Neural cell (in vitro differentiated cells): ENCODE measurements around the gene CITED1. TPM values are rescaled to one million over a fixed set of nuclear protein-coding genes. Genes with fewer than 3 reads are reported as not detected.

Experiments used
- H2AFZ ChIP-seq: fragments of 200-600, 300-800 bp; sonication (generic), shearing (Covaris generic); 2 replicates; pipeline ENCODE4 v1.6.0; 2014; ENCODE audit warnings: low read depth, mild to moderate bottlenecking, antibody characterized with exemption, low read length, moderate library complexity
- H3F3A ChIP-seq: fragments of 200-600 bp; shearing (Covaris generic); 2 replicates; pipeline ENCODE4 v1.6.1; 2016; ENCODE audit warnings: mild to moderate bottlenecking, moderate library complexity, mixed read lengths, antibody characterized with exemption, low read length; ENCODE audit not compliant: insufficient read depth, poor library complexity, severe bottlenecking
- H3K27ac ChIP-seq: fragments of 200-600, 300-800 bp; sonication (generic), shearing (Covaris generic); 2 replicates; pipeline ENCODE4 v1.5.1; 2014; ENCODE audit warnings: mild to moderate bottlenecking, low read length, moderate library complexity
- H3K27me3 ChIP-seq: fragments of 300-800, 200-600 bp; sonication (generic), shearing (Covaris generic); 2 replicates; pipeline ENCODE4 v1.6.0; 2014; ENCODE audit warnings: mild to moderate bottlenecking, low read depth, low read length, moderate library complexity; ENCODE audit not compliant: insufficient read depth
- H3K36me3 ChIP-seq: fragments of 300-800, 200-600 bp; sonication (generic), shearing (Covaris generic); 2 replicates; pipeline ENCODE4 v1.5.1; 2014; ENCODE audit warnings: mild to moderate bottlenecking, antibody characterized with exemption, low read length, moderate library complexity; ENCODE audit not compliant: insufficient read depth
- H3K4me2 ChIP-seq: fragments of 300-800, 200-600 bp; sonication (generic), shearing (Covaris generic); 2 replicates; pipeline ENCODE4 v1.6.0; 2014; ENCODE audit warnings: mild to moderate bottlenecking, low read length
- H3K4me3 ChIP-seq: fragments of 300-800, 200-600 bp; sonication (generic), shearing (Covaris generic); 2 replicates; pipeline ENCODE4 v1.5.1; 2014; ENCODE audit warnings: mild to moderate bottlenecking, low read length, moderate library complexity
- H3K79me2 ChIP-seq: fragments of 200-600 bp; shearing (Covaris generic); replicated peaks from 2 replicates; pipeline ENCODE4 v1.6.0; 2014; ENCODE audit warnings: mild to moderate bottlenecking, low read length, moderate library complexity; ENCODE audit not compliant: insufficient read depth
- H3K9ac ChIP-seq: fragments of 300-800, 200-600 bp; sonication (generic), shearing (Covaris generic); 2 replicates; pipeline ENCODE4 v1.6.1; 2016; ENCODE audit warnings: mild to moderate bottlenecking, low read length, mixed read lengths
- H3K9me2 ChIP-seq: fragments of 200-600 bp; shearing (Covaris generic); 2 replicates; pipeline ENCODE4 v1.6.1; 2016; ENCODE audit warnings: mild to moderate bottlenecking, low read length, mixed read lengths; ENCODE audit not compliant: insufficient read depth
- H3K9me3 ChIP-seq: fragments of 200-600, 300-800 bp; sonication (generic), shearing (Covaris generic); 2 replicates; pipeline ENCODE4 v1.6.1; 2016; ENCODE audit warnings: mild to moderate bottlenecking, mixed run types, low read length, moderate library complexity, mixed read lengths
- H4K20me1 ChIP-seq: fragments of 200-600 bp; shearing (Covaris generic); 2 replicates; pipeline ENCODE4 v1.6.1; 2016; ENCODE audit warnings: mild to moderate bottlenecking, mixed run types; ENCODE audit not compliant: insufficient read depth
- CTCF ChIP-seq: fragments of 450-650 bp; IDR thresholded peaks from 2 replicates; pipeline ENCODE4 v1.5.1; 2014; ENCODE audit warnings: antibody characterized with exemption, mild to moderate bottlenecking, moderate library complexity; ENCODE audit not compliant: poor library complexity, severe bottlenecking
- EP300 ChIP-seq: fragments of 450-650 bp; conservative IDR thresholded peaks from 2 replicates; pipeline ENCODE4 v1.6.1; 2014; ENCODE audit warnings: antibody characterized with exemption, mild to moderate bottlenecking, moderate library complexity; ENCODE audit not compliant: poor library complexity, severe bottlenecking
- EZH2 ChIP-seq: fragments of 200-600, 300-800 bp; shearing (Covaris generic), sonication (generic); IDR thresholded peaks from 2 replicates; pipeline ENCODE4 v1.6.1; 2014; ENCODE audit warnings: antibody characterized with exemption, low read length, borderline replicate concordance, mild to moderate bottlenecking; ENCODE audit not compliant: insufficient read depth, poor library complexity, severe bottlenecking
- MXI1 ChIP-seq: fragments of 450-650 bp; conservative IDR thresholded peaks from 2 replicates; pipeline ENCODE4 v1.6.1; 2014; ENCODE audit warnings: antibody characterized with exemption, mild to moderate bottlenecking; ENCODE audit not compliant: poor library complexity, severe bottlenecking
- POLR2AphosphoS5 ChIP-seq: IDR thresholded peaks from 2 replicates; pipeline ENCODE4 v1.6.1; 2012
- RAD21 ChIP-seq: fragments of 450-650 bp; conservative IDR thresholded peaks from 2 replicates; pipeline ENCODE4 v1.6.1; 2014; ENCODE audit warnings: antibody characterized with exemption, mild to moderate bottlenecking, moderate library complexity
- REST ChIP-seq: IDR thresholded peaks from 2 replicates; pipeline ENCODE4 v1.6.1; 2012; ENCODE audit warnings: borderline replicate concordance
- SMC3 ChIP-seq: fragments of 450-650 bp; conservative IDR thresholded peaks from 2 replicates; pipeline ENCODE4 v1.6.1; 2014; ENCODE audit warnings: antibody characterized with exemption, mild to moderate bottlenecking, moderate library complexity; ENCODE audit not compliant: poor library complexity
- TAF1 ChIP-seq: IDR thresholded peaks from 2 replicates; pipeline ENCODE4 v1.6.1; 2012; ENCODE audit warnings: low read depth
- polyA plus RNA-seq: library from polyadenylated mRNA; depleted of rRNA; stranded (reverse); fragments of >200 nt; gene quantifications from 2 replicates; pipeline ENCODE4 v1.2.3, GENCODE V29; 2014

CITED1 gene
- polyA plus RNA-seq, 1 donor from 2014 or later: 24.1 TPM

- TF ChIP-seq EP300 (no peak), TAF1 (no peak), MXI1 (no peak), REST (no peak), SMC3 (no peak), POLR2AphosphoS5 (no peak), RAD21 (no peak), CTCF (no peak), EZH2 (no peak)
- Histone ChIP-seq H3K9ac (no peak overlapping the region), H2AFZ (no peak overlapping the region), H3K79me2 (no peaks in the 10 kb centered on the region), H3K9me2 (no peaks in the 10 kb centered on the region), H3K9me3 (no peaks in the 10 kb centered on the region), H3F3A (no peaks in the 10 kb centered on the region), H3K4me3 (no peak overlapping the region), H3K27ac (no peak overlapping the region), H3K4me2 (no peak overlapping the region), H3K27me3 (no peaks in the 10 kb centered on the region), H4K20me1 (no peaks in the 10 kb centered on the region), H3K36me3 (no peaks in the 10 kb centered on the region)
Measured at GRCh38 chrX:72348247-72348979, 42.7 kb upstream of the CITED1 start.

- no peaks in the 10 kb centered on the region for H3K27me3 ChIP-seq
- H3K9ac ChIP-seq: no peak overlapping the region
Measured at GRCh38 chrX:72347366-72347765, 41.7 kb upstream of the CITED1 start.

More at GRCh38 chrX:72347366-72347765, 41.7 kb upstream of the CITED1 start:
- Histone ChIP-seq H2AFZ (no peak overlapping the region), H3F3A (no peaks in the 10 kb centered on the region), H3K27ac (no peak overlapping the region), H3K9me3 (no peaks in the 10 kb centered on the region), H3K4me2 (no peak overlapping the region), H3K36me3 (no peaks in the 10 kb centered on the region), H3K4me3 (no peak overlapping the region), H3K9me2 (no peaks in the 10 kb centered on the region), H3K79me2 (no peaks in the 10 kb centered on the region), H4K20me1 (no peaks in the 10 kb centered on the region)
- TF ChIP-seq MXI1: no peak
- no peak for TF ChIP-seq POLR2AphosphoS5
- TF ChIP-seq REST: no peak
- no peak for TF ChIP-seq EP300
- no peak for TF ChIP-seq RAD21
